Nephron (organoid): ENCODE data around the gene ACTL10.
A peak's percentile ranks its signal among the peaks of the same experiment; 100 is the strongest.

Source experiments
- H3K27ac Mint-ChIP-seq, 3 experiments: 2 replicates each; pipeline ENCODE4 v1.8.0; 2020; ENCODE audit warnings: mixed read lengths in 3 of 3, mild to moderate bottlenecking in 2 of 3, moderate library complexity in 1 of 3
- H3K27me3 Mint-ChIP-seq: 2 replicates; pipeline ENCODE4 v1.8.0; 2021; ENCODE audit warnings: low read depth, mild to moderate bottlenecking, moderate library complexity, mixed read lengths
- H3K36me3 Mint-ChIP-seq: 2 replicates; pipeline ENCODE4 v1.8.0; 2020; ENCODE audit warnings: low read depth, mixed read lengths
- H3K4me1 Mint-ChIP-seq: 2 replicates; pipeline ENCODE4 v1.8.0; 2020; ENCODE audit warnings: mixed read lengths
- H3K4me3 Mint-ChIP-seq, 3 experiments: 2 replicates each; pipeline ENCODE4 v1.8.0; 2020; ENCODE audit warnings: mild to moderate bottlenecking in 3 of 3, mixed read lengths in 3 of 3, moderate library complexity in 2 of 3
- H3K9me3 Mint-ChIP-seq: 2 replicates; pipeline ENCODE4 v1.8.0; 2020; ENCODE audit warnings: mixed read lengths
- TF ChIP-seq, protein P1 (sequence below), 3 experiments: fragments of 200-600 bp; sonication (generic); IDR thresholded peaks; one replicate each; pipeline ENCODE4 v1.5.0; 2021; ENCODE audit warnings: antibody characterized with exemption in 3 of 3; ENCODE audit not compliant: unreplicated experiment in 3 of 3

The ACTL10 gene

DNA sequence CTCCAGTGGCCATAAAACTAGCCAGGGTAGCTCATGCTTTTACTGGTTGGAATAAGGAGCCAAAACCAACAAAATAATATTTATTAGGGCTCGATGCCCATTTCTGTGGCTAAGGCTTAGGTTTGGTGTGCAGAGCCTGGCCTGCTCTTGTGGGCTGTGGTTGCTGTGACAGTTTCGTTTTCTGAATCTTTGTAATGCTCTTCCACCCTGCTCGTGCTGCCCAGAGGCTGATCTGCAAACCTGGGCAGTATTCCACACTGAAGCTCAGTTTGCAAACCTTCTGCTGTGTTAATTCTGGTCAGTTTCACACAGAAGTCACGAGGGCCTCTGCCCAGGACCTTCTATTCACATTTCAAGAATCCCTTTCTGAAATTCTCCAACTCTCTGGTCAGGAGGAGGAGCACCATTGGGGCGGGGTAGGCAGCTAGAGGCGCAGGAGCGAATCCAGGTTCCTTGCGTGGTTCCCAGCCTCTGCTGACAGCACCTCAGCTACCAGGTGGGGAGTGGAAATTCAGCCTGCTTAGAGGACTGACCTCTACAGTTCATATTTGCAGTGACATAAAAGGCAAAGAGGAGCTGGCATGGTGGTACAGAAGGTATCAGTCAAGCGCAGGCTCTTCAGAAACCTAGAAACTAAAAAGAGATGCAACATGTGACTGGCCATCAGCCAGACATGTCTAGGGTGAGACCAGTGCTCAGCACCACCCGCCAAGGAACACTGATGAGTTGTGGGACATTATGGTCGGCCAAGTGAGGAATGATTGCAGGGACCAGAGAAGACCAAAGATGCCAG, 18.9 kb upstream of the ACTL10 start:
- peaks cover 15% of the 10 kb centered on the region for H3K4me1 Mint-ChIP-seq
- H3K9me3 Mint-ChIP-seq: no peaks in the 10 kb centered on the region
- H3K27ac Mint-ChIP-seq: no peak overlapping the region
- TF ChIP-seq, protein P1, sequence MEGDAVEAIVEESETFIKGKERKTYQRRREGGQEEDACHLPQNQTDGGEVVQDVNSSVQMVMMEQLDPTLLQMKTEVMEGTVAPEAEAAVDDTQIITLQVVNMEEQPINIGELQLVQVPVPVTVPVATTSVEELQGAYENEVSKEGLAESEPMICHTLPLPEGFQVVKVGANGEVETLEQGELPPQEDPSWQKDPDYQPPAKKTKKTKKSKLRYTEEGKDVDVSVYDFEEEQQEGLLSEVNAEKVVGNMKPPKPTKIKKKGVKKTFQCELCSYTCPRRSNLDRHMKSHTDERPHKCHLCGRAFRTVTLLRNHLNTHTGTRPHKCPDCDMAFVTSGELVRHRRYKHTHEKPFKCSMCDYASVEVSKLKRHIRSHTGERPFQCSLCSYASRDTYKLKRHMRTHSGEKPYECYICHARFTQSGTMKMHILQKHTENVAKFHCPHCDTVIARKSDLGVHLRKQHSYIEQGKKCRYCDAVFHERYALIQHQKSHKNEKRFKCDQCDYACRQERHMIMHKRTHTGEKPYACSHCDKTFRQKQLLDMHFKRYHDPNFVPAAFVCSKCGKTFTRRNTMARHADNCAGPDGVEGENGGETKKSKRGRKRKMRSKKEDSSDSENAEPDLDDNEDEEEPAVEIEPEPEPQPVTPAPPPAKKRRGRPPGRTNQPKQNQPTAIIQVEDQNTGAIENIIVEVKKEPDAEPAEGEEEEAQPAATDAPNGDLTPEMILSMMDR (IDR thresholded peaks at IDR 0.05; ENCODE audit: unreplicated experiment in 3 of 3): no peak
- H3K4me3 Mint-ChIP-seq: no peak overlapping the region
- H3K27me3 Mint-ChIP-seq: no peaks in the 10 kb centered on the region
- peaks cover 24% of the 10 kb centered on the region for H3K36me3 Mint-ChIP-seq

- no peaks in the 10 kb centered on the region for H3K9me3 Mint-ChIP-seq
- H3K36me3 Mint-ChIP-seq: peaks cover 22% of the 10 kb centered on the region
- no peak overlapping the region for H3K4me3 Mint-ChIP-seq
- no peaks in the 10 kb centered on the region for H3K27me3 Mint-ChIP-seq
- no peak overlapping the region for H3K27ac Mint-ChIP-seq
- TF ChIP-seq, protein P1 (IDR thresholded peaks at IDR 0.05; ENCODE audit: unreplicated experiment in 3 of 3): no peak
- peaks cover 21% of the 10 kb centered on the region for H3K4me1 Mint-ChIP-seq
Measured at GRCh38 chr20:33648396-33649004, 18.2 kb upstream of the ACTL10 start.

GRCh38 chr20:33649201-33649681, 17.5 kb upstream of the ACTL10 start:
- peaks cover 18% of the 10 kb centered on the region for H3K36me3 Mint-ChIP-seq
- H3K9me3 Mint-ChIP-seq: no peaks in the 10 kb centered on the region
- no peaks in the 10 kb centered on the region for H3K27me3 Mint-ChIP-seq
- TF ChIP-seq, protein P1 (IDR thresholded peaks at IDR 0.05; ENCODE audit: unreplicated experiment in 3 of 3): no peak
- peaks cover 27% of the 10 kb centered on the region for H3K4me1 Mint-ChIP-seq
- H3K27ac Mint-ChIP-seq: peak overlapping the region in 1 of 3 experiments; percentile 20
- no peak overlapping the region for H3K4me3 Mint-ChIP-seq

GRCh38 chr20:33650111-33650752, 16.5 kb upstream of the ACTL10 start:
- H3K4me1 Mint-ChIP-seq: peaks cover 27% of the 10 kb centered on the region
- H3K27ac Mint-ChIP-seq: no peak overlapping the region
- no peaks in the 10 kb centered on the region for H3K27me3 Mint-ChIP-seq
- no peak overlapping the region for H3K4me3 Mint-ChIP-seq
- H3K36me3 Mint-ChIP-seq: peaks cover 10% of the 10 kb centered on the region
- TF ChIP-seq, protein P1 (IDR thresholded peaks at IDR 0.05; ENCODE audit: unreplicated experiment in 3 of 3): no peak
- H3K9me3 Mint-ChIP-seq: no peaks in the 10 kb centered on the region

DNA sequence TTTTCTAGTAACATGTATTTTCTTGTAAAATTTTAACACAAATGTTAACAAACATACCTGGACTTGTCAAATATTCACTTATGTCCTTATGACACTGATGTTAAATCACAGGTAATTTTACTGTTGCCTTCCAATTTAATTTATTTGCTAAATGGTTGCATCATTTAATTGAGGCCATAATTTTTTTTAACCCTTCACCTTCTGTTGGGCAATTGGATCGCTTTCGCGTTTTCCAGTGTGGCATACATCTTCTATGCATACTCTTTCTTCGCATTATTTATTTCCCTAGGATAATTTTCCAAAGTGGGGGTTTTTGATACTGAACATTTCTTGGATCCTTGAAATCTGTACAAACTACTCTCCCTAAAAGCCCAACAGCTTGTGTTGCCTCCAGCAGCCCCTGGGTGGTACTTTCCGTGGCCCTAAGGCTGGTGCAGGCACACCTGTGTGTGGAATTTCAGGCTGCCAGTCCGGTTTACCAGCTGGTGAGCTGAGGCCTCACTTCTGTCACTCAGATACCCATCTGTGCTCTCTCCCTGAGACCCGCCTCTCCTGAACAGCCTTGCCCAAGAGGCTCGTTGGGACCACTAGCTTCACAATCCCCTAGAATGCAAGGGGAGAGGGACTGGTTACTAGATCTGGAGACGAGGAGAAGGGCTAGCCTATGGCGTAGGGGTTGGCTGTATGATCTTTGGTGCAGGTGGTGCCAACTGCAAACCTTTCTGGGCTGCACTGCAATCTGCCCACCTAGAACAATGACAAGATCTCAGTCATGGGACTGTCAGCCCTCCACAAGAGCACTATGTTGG, 15.8 kb upstream of the ACTL10 start:
- no peaks in the 10 kb centered on the region for H3K27me3 Mint-ChIP-seq
- H3K27ac Mint-ChIP-seq: peak overlapping the region in 1 of 3 experiments; percentile 55
- H3K4me3 Mint-ChIP-seq: no peak overlapping the region
- H3K36me3 Mint-ChIP-seq: peaks cover 4% of the 10 kb centered on the region
- no peaks in the 10 kb centered on the region for H3K9me3 Mint-ChIP-seq
- peaks cover 27% of the 10 kb centered on the region for H3K4me1 Mint-ChIP-seq
- TF ChIP-seq, protein P1 (IDR thresholded peaks at IDR 0.05; ENCODE audit: unreplicated experiment in 3 of 3): no peak
